H1 (cell line): Measurements from ENCODE around the gene AP1S1. TPM values are rescaled to one million over a fixed set of nuclear protein-coding genes. Genes with fewer than 3 reads are reported as not detected.

Experiments
- ATF3 ChIP-seq: IDR thresholded peaks from 2 replicates; pipeline ENCODE4 v1.6.1; 2011; ENCODE audit warnings: low read depth, mild to moderate bottlenecking, low read length; ENCODE audit not compliant: insufficient read depth
- KDM1A ChIP-seq: fragments of 200-600, 300-600 bp; sonication (generic); IDR thresholded peaks from 2 replicates; pipeline ENCODE4 v1.7.1; 2016; ENCODE audit warnings: mild to moderate bottlenecking, low read length, borderline replicate concordance
- RNF2 ChIP-seq: fragments of 200-900, 300-1000 bp; sonication (generic); IDR thresholded peaks from 2 replicates; pipeline ENCODE4 v1.7.1; 2016; ENCODE audit warnings: borderline replicate concordance, low read depth, mild to moderate bottlenecking, antibody characterized with exemption, low read length; ENCODE audit not compliant: poor library complexity, severe bottlenecking; ENCODE audit errors: missing control alignments
- polyA plus RNA-seq, 7 experiments: library from polyadenylated mRNA; depleted of rRNA in 3 of 7; stranded (reverse) in 5 of 7; unstranded in 2 of 7; fragments of >200 nt in 5 of 7; fragments of 200-250 nt in 2 of 7; gene quantifications; 1 replicate in 5 of 7; 2 replicates in 1 of 7; 4 replicates in 1 of 7; pipeline versions ENCODE4 v1.2.1 to v1.2.3, GENCODE V29; 2011 to 2013; ENCODE audit warnings: missing spikeins in 2 of 7, mixed read lengths in 2 of 7
- total RNA-seq: library from RNA; stranded (reverse); fragmentation: NEBNext Ultra II Directional; extraction: Animal tissue kit (Norgen Biotek cat#: 25700); gene quantifications from 2 replicates; pipeline ENCODE4 v1.2.1, GENCODE V29; 2021

Gene AP1S1
- total and polyA plus RNA-seq, 2 of the 8 experiments (the other 6 are each of a cell fraction or from before 2014, with no cell fraction given): 56.1 to 59.3 TPM

- TF ChIP-seq RNF2 (no peak), KDM1A (no peak), ATF3 (no peak)
These were observed 10.0 kb downstream of the AP1S1 start (continued) for GRCh38 chr7:101164071-101164840.
